ENCODE data around the gene NCOA7. TPM values are rescaled to one million over a fixed set of nuclear protein-coding genes. Genes with fewer than 3 reads are reported as not detected.

NCOA7 gene
- total RNA-seq, 1 donor from 2014 or later: 33.4 TPM

DNA sequence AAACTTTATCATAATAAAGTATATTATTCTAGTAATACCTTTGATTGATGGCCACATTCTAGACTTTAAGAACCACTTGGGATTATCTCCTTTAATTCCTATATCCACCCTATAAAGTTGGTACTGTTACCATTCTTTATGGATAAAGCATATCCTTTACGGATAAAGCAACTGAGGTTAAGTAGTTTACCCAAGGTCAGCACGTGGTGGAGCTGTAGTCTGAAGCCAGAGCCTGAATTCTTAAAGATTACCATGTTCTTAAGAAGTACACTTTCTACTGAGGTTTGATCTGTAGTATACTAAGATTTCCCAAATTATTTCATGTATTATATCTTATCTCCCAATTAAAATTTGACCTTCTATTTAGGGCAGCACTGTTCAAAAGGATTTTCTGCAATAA is 3.0 kb upstream of the NCOA7 start:
- H3K9me3 Mint-ChIP-seq: no peaks in the 10 kb centered on the region
- peaks cover 23% of the 10 kb centered on the region for H3K36me3 Mint-ChIP-seq (ENCODE audit: low read depth)
- H3K27ac Mint-ChIP-seq: no peak overlapping the region
- no peak overlapping the region for H3K4me3 Mint-ChIP-seq
- ChIA-PET POLR2A (interaction anchor here (0.9 kb wide), 1 partner anchor 169 kb away, joined by 3 read pairs; the partner anchor contains the start of gene HINT3), CTCF (interaction anchor here (0.8 to 5.4 kb wide), 5 partner anchors 98 to 187 kb away, joined by 3 to 57 read pairs (median 3); partner anchors contain the start of gene HINT3)
- DNase-seq: no peak
- ATAC-seq (ENCODE audit: low read depth): no peak
- H3K27me3 Mint-ChIP-seq: no peaks in the 10 kb centered on the region
- H3K4me1 Mint-ChIP-seq: peaks cover 37% of the 10 kb centered on the region
- TF ChIP-seq, protein P1, sequence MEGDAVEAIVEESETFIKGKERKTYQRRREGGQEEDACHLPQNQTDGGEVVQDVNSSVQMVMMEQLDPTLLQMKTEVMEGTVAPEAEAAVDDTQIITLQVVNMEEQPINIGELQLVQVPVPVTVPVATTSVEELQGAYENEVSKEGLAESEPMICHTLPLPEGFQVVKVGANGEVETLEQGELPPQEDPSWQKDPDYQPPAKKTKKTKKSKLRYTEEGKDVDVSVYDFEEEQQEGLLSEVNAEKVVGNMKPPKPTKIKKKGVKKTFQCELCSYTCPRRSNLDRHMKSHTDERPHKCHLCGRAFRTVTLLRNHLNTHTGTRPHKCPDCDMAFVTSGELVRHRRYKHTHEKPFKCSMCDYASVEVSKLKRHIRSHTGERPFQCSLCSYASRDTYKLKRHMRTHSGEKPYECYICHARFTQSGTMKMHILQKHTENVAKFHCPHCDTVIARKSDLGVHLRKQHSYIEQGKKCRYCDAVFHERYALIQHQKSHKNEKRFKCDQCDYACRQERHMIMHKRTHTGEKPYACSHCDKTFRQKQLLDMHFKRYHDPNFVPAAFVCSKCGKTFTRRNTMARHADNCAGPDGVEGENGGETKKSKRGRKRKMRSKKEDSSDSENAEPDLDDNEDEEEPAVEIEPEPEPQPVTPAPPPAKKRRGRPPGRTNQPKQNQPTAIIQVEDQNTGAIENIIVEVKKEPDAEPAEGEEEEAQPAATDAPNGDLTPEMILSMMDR (IDR thresholded peaks at IDR 0.05): no peak
- intact Hi-C loops (cut with micrococcal nuclease): no loop called here

DNA sequence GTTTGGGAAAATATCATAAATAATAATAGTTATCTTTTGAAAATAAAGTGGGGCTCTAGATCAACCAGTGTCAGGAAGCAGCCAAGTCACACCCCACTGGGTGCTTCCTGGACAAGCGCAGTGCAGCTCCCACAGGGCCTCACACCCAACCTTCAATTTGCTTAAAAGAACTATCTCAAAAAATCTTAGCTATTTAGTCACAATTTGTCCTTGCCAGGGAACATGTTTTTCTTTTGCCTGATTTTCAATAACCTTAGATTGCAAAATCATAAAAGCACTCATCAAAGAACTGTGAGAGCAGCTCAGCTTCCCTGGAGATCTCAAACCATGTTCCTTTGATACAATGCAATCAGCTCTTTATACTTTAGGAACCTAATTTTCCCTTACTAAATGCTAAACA is 1.6 kb upstream of the NCOA7 start:
- DNase-seq: no peak

DNA sequence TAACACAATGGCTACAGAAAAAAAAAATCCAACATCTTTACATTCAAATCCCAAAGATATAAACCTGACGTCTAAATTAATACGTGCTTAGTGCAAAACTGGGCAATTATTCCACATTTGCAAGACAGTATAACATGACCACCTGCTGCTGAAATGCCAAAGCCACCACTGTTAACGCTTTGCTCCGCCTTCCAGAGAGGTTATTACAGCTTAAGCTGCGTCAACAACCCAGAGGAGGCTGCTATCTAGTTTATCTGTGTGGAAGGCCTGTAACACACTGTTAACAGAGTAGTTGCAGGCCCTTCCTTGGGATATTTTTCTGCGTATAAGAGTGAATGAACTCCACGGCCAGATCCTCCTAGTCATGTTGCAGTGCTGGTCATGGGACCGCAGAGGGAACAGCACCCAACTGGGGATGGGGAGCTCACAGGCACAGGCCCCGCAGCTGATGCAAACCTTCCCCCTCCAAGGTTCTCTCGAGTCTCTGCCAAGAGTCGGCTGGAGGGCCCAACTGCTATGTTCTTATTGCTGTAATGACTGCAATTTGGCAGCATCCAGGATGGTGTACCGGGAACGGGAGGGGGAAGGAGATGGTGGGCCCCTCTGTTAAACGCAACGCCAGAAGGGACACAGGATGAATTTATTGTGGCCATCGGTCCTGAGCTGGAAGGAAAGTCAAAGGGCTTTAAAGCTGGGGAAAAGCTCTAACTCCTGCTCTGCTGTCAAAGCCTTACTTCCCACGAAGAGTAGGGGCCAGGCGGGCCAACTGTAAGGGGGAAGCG is 993 bp upstream of the NCOA7 start:
- TF ChIP-seq, protein P1 (IDR thresholded peaks at IDR 0.05): no peak
- H3K9me3 Mint-ChIP-seq: no peaks in the 10 kb centered on the region
- peak; percentile 32 for DNase-seq
- ATAC-seq (ENCODE audit: low read depth): no peak
- peaks cover 23% of the 10 kb centered on the region for H3K36me3 Mint-ChIP-seq (ENCODE audit: low read depth)
- intact Hi-C loops (cut with micrococcal nuclease): loop anchor here (1.0 to 2.0 kb wide), 6 partner anchors 8 to 185 kb away; partner anchors contain the start of gene HINT3
- peak overlapping the region; percentile 86 for H3K4me3 Mint-ChIP-seq
- no peaks in the 10 kb centered on the region for H3K27me3 Mint-ChIP-seq
- peaks cover 48% of the 10 kb centered on the region for H3K4me1 Mint-ChIP-seq
- CTCF ChIA-PET: interaction anchor here (0.6 to 5.4 kb wide), 14 partner anchors 8 to 476 kb away, joined by 3 to 57 read pairs (median 7); partner anchors contain the start of gene HINT3
- POLR2A ChIA-PET: interaction anchor here (0.8 to 3.8 kb wide), 15 partner anchors 9 to 1477 kb away, joined by 3 to 145 read pairs (median 10); partner anchors contain the start of genes HDDC2, HINT3, RNF146 and TRMT11
- peak overlapping the region; percentile 95 for H3K27ac Mint-ChIP-seq

More for the DNA sequence above, 1.6 kb upstream of the NCOA7 start:
- TF ChIP-seq, protein P1 (IDR thresholded peaks at IDR 0.05): no peak
- POLR2A ChIA-PET: interaction anchor here (0.8 to 3.8 kb wide), 7 partner anchors 9 to 488 kb away, joined by 3 to 145 read pairs (median 23); partner anchors contain the start of genes HDDC2, HINT3 and TRMT11
- no peaks in the 10 kb centered on the region for H3K9me3 Mint-ChIP-seq
- intact Hi-C loops (cut with micrococcal nuclease): loop anchor here (1.0 kb wide), 1 partner anchor 185 kb away; no protein-coding TSS in a partner anchor
- peaks cover 48% of the 10 kb centered on the region for H3K4me1 Mint-ChIP-seq
- no peaks in the 10 kb centered on the region for H3K27me3 Mint-ChIP-seq
- ATAC-seq (ENCODE audit: low read depth): no peak
- H3K36me3 Mint-ChIP-seq (ENCODE audit: low read depth): peaks cover 23% of the 10 kb centered on the region
- CTCF ChIA-PET: interaction anchor here (1.0 to 5.4 kb wide), 10 partner anchors 8 to 475 kb away, joined by 3 to 57 read pairs (median 10); partner anchors contain the start of gene HINT3
- peak overlapping the region; percentile 86 for H3K4me3 Mint-ChIP-seq
- H3K27ac Mint-ChIP-seq: peak overlapping the region; percentile 95

DNA sequence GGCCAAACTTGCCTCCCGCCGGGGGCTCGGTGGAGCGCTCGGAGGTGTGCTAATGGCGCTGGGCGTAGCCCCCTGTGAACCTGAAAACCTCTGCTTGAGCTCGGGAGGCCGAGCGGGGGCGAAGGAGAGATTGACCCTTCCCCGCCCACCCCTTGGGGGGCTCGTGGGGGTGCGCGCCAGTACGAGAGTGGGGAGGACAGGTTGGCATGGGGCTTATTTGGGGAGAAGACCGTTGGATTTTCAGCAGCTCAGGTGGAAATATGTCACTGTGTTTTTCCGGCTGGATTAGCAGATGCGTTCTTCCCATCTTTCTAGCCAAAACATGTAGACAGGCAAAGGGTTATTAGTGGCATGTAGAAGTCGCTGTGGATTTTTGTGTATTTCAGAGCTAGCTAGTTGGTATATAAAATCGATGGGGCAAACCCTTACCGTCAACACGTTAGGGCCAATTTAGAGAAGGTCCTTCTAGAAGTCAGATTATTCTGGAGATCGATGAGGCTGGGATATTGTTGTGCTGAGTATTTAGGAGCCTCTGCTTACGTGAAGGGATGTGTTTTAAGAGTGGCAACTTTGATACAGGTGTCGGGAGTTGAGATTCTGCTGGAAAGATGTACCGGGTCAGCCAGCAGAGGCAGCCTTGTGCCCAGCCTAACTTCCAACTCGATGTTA is 525 bp downstream of the NCOA7 start:
- H3K4me1 Mint-ChIP-seq: peaks cover 54% of the 10 kb centered on the region
- TF ChIP-seq, protein P1 (IDR thresholded peaks at IDR 0.05): no peak
- ChIA-PET CTCF (interaction anchor here (0.7 to 5.4 kb wide), 26 partner anchors 7 to 479 kb away, joined by 3 to 57 read pairs (median 3); partner anchors contain the start of gene HINT3), POLR2A (interaction anchor here (0.9 to 3.8 kb wide), 17 partner anchors 8 to 1475 kb away, joined by 3 to 145 read pairs (median 7); partner anchors contain the start of genes HDDC2, HINT3, RNF146 and TRMT11)
- ATAC-seq (ENCODE audit: low read depth) (peak; percentile 22), DNase-seq (no peak)
- peaks cover 17% of the 10 kb centered on the region for H3K36me3 Mint-ChIP-seq (ENCODE audit: low read depth)
- peak overlapping the region; percentile 89 for H3K4me3 Mint-ChIP-seq
- intact Hi-C loops (cut with micrococcal nuclease): loop anchor here (2.0 kb wide), 1 partner anchor 68 kb away; no protein-coding TSS in a partner anchor
- H3K27me3 Mint-ChIP-seq: no peaks in the 10 kb centered on the region
- H3K27ac Mint-ChIP-seq: peak overlapping the region; percentile 78
- no peaks in the 10 kb centered on the region for H3K9me3 Mint-ChIP-seq

Measured in activated B cell treated with CpG ODN at 0.5 μM for 24 hours (primary cell).